OCI-LY7 (cell line): ENCODE data around the gene CDH16. TPM values are rescaled to one million over a fixed set of nuclear protein-coding genes. Genes with fewer than 3 reads are reported as not detected.

Experiments used
- BruUV-seq: library from RNA; stranded (reverse); fragments of 400-500 nt; replicated peaks from 2 replicates; lab custom pipeline; 2021; lab: Mats Ljungman, UMichigan
- CTCF ChIA-PET: fragments of 300-600 bp; sonication (Branson Sonifier 250); formaldehyde crosslinking; loops from one replicate; lab custom pipeline; 2022; ENCODE audit warnings: antibody characterized with exemption; ENCODE audit not compliant: unreplicated experiment; lab: Charles Lee
- POLR2A ChIA-PET: fragments of 300-600 bp; sonication (Branson Sonifier 250); formaldehyde crosslinking; loops from one replicate; lab custom pipeline; 2022; ENCODE audit warnings: antibody characterized with exemption; lab: Charles Lee
- DNase-seq: peaks from one replicate; pipeline ENCODE4 v3.0.0-alpha.2; 2015; ENCODE audit warnings: low spot score
- H2AFZ ChIP-seq: fragments of 200-600 bp; sonication (generic), shearing (Covaris generic); 2 replicates; pipeline ENCODE4 v1.6.1; 2014; ENCODE audit warnings: mild to moderate bottlenecking, antibody characterized with exemption, low read length, moderate library complexity
- H3K27ac ChIP-seq: fragments of 200-600 bp; sonication (generic); 2 replicates; pipeline ENCODE4 v1.5.1; 2014; ENCODE audit warnings: mixed run types, low read depth, mild to moderate bottlenecking, moderate library complexity, low read length, inconsistent platforms; ENCODE audit not compliant: poor library complexity, severe bottlenecking
- H3K36me3 ChIP-seq: fragments of 200-600 bp; sonication (generic); 2 replicates; pipeline ENCODE4 v1.6.1; 2014; ENCODE audit warnings: mild to moderate bottlenecking, antibody characterized with exemption, low read length, moderate library complexity, mixed read lengths; ENCODE audit not compliant: insufficient read depth
- H3K4me1 ChIP-seq: fragments of 200-600 bp; sonication (generic); 2 replicates; pipeline ENCODE4 v1.5.1; 2014; ENCODE audit warnings: mild to moderate bottlenecking, low read length; ENCODE audit not compliant: insufficient read depth, poor library complexity, severe bottlenecking
- H3K4me2 ChIP-seq: fragments of 200-600 bp; sonication (generic); 2 replicates; pipeline ENCODE4 v1.6.1; 2014; ENCODE audit warnings: mild to moderate bottlenecking, low read length
- H3K4me3 ChIP-seq: fragments of 200-600 bp; sonication (generic); 2 replicates; pipeline ENCODE4 v1.5.1; 2014; ENCODE audit warnings: mild to moderate bottlenecking, low read depth, low read length; ENCODE audit not compliant: poor library complexity, severe bottlenecking
- H3K79me2 ChIP-seq: fragments of 200-600 bp; sonication (generic); 2 replicates; pipeline ENCODE4 v1.6.1; 2016; ENCODE audit warnings: low read depth, mild to moderate bottlenecking, low read length, moderate library complexity, mixed read lengths; ENCODE audit not compliant: insufficient read depth
- H3K9me2 ChIP-seq: fragments of 200-600 bp; sonication (generic); 2 replicates; pipeline ENCODE4 v1.6.1; 2016; ENCODE audit warnings: mild to moderate bottlenecking, low read length, mixed read lengths; ENCODE audit not compliant: insufficient read depth
- H3K9me3 ChIP-seq: fragments of 200-600 bp; sonication (generic); 2 replicates; pipeline ENCODE4 v1.6.1; 2014; ENCODE audit warnings: mild to moderate bottlenecking, mixed run types, low read length, mixed read lengths
- H4K20me1 ChIP-seq: fragments of 200-600 bp; sonication (generic); 2 replicates; pipeline ENCODE4 v1.6.1; 2014; ENCODE audit warnings: mild to moderate bottlenecking, antibody characterized with exemption, low read length, moderate library complexity, mixed read lengths; ENCODE audit not compliant: insufficient read depth
- EZH2phosphoT487 ChIP-seq: fragments of 200-600 bp; sonication (generic); IDR thresholded peaks from 2 replicates; pipeline ENCODE4 v1.6.1; 2018; ENCODE audit warnings: low read depth, borderline replicate concordance, mild to moderate bottlenecking, mixed run types, antibody characterized with exemption, low read length, moderate library complexity, mixed read lengths
- intact Hi-C: fragments of 100-400 bp; cut with micrococcal nuclease; formaldehyde crosslinking; loops from one replicate; pipeline ENCODE4 v1.10.0; 2022; ENCODE audit not compliant: unreplicated experiment
- total RNA-seq, 2 experiments: library from RNA; depleted of rRNA in 1 of 2; stranded (reverse); fragments of >200 nt in 1 of 2; shearing (Covaris generic) in 1 of 2; gene quantifications; 2 replicates each; pipeline ENCODE4 v1.2.3, GENCODE V29; 2014 to 2022
- TF ChIP-seq, protein P1 (sequence below): fragments of 200-600 bp; sonication (generic); conservative IDR thresholded peaks from 2 replicates; pipeline ENCODE4 v1.5.1; 2014; ENCODE audit warnings: mild to moderate bottlenecking, antibody characterized with exemption, low read length, moderate library complexity, mixed read lengths

CDH16 gene
- total RNA-seq, 2 experiments from 2014 or later: not detected

DNA sequence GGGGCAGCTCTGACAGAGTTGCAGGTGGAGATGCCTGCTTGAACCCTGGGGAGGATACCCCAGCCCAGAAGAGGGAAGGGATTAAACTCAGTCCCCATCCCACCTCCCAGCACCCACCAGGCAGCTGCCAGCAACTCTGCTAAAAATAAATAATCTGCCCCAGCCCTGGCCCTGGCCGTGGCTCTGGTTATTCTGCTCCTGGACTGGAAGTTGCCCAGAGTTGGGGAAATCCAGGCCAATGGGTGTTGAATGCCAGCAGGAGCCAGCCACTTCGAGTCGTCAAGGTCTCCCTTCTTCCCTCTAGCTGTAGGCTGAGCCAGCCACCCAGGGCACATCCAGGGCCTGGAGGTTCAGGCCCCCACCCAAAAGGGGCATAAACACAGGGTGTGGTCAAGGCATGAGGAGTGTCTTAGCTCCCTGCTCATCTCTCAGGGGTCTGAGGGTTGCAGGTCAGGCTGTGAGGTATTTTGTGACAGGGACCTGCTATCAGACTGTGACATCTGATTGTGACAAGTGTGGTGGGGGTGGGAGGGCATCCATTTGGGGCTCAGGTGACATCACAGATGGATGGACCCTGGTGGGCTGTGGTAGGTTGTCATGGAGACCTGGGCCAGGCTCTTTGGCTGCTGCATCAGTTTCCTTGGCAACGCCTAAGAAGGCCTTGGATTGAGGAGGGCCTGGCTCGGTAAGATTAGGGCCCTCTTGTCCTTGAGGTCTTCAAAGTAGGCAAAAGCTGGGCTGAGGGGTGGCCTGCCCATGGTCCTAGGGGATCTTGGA lies 7.7 kb upstream of the CDH16 start:
- H3K9me2 ChIP-seq: no peaks in the 10 kb centered on the region
- H2AFZ ChIP-seq: no peak overlapping the region
- TF ChIP-seq, protein P1, sequence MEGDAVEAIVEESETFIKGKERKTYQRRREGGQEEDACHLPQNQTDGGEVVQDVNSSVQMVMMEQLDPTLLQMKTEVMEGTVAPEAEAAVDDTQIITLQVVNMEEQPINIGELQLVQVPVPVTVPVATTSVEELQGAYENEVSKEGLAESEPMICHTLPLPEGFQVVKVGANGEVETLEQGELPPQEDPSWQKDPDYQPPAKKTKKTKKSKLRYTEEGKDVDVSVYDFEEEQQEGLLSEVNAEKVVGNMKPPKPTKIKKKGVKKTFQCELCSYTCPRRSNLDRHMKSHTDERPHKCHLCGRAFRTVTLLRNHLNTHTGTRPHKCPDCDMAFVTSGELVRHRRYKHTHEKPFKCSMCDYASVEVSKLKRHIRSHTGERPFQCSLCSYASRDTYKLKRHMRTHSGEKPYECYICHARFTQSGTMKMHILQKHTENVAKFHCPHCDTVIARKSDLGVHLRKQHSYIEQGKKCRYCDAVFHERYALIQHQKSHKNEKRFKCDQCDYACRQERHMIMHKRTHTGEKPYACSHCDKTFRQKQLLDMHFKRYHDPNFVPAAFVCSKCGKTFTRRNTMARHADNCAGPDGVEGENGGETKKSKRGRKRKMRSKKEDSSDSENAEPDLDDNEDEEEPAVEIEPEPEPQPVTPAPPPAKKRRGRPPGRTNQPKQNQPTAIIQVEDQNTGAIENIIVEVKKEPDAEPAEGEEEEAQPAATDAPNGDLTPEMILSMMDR: no peak
- no peak for TF ChIP-seq EZH2phosphoT487
- no peaks in the 10 kb centered on the region for H4K20me1 ChIP-seq
- ChIA-PET CTCF (no interaction called here), POLR2A (no interaction called here)
- BruUV-seq: no TSS peak
- intact Hi-C loops: no loop called here
- DNase-seq: no peak
- H3K4me3 ChIP-seq: no peak overlapping the region
- no peak overlapping the region for H3K4me2 ChIP-seq
- H3K4me1 ChIP-seq: no peaks in the 10 kb centered on the region
- no peaks in the 10 kb centered on the region for H3K79me2 ChIP-seq
- H3K27ac ChIP-seq: no peak overlapping the region
- no peaks in the 10 kb centered on the region for H3K9me3 ChIP-seq
- H3K36me3 ChIP-seq: peaks cover 2% of the 10 kb centered on the region; the same call in 1 of the 2 replicates

DNA sequence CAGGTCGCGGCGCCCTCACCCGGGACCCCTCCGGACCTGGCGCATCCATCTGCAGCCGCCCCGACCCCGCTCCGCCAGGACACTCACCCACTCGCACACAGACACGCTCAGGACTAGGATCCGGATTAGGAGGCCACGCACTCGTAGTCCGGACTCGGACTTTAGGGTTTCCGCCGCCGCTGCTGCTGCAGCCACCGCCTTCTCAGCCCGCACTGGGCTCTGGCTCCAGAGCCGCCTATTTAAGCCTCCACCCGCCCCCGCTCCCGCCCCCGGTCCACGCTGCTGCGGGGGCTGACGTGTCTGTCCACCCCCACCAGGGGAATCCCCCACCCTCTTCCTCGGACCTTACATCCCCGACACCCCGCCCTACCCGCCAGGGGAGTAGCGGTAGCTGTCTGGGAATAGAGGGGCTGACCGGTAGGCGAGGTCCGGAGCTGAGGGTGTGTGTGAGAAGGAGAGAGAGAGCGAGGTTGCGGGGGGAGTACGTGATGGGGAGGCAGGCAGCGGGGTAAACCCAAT lies 6.7 kb upstream of the CDH16 start, which contains the start of gene RRAD:
TSS of gene RRAD (minus strand) at position 214 of the 519 bp plus-strand sequence. CDS start 356 bp downstream, outside the sequence.
- TF ChIP-seq EZH2phosphoT487: no peak
- TF ChIP-seq, protein P1: no peak
- BruUV-seq: no TSS peak
- Histone ChIP-seq H3K27ac (no peak within 1 kb of the TSS), H3K4me3 (no peak within 1 kb of the TSS), H3K4me2 (no peak within 1 kb of the TSS), H3K4me1 (no peaks in the 10 kb centered on the region), H3K9me2 (no peaks in the 10 kb centered on the region), H2AFZ (no peak within 1 kb of the TSS), H3K9me3 (no peaks in the 10 kb centered on the region), H3K79me2 (no peaks in the 10 kb centered on the region), H3K36me3 (no peaks in the 10 kb centered on the region), H4K20me1 (no peaks in the 10 kb centered on the region)
- ChIA-PET CTCF (no interaction called here), POLR2A (no interaction called here)
- intact Hi-C loops: no loop called here
- DNase-seq: no peak
